Stimulated activated memory B cell treated with anti-CD40 and anti-IgM and Interleukin-4, amounts not matched to agents 10 μg/mL and 1 μg/mL and 100 μg/mL, for 72 hours (primary cell): ENCODE results near the gene THAP5.

Experiments used
- ATAC-seq: fragments of 150-1000 bp; cut with Tn5 transposase; 2 replicates; pipeline ENCODE4 v1.10.0; 2021
- H3K27ac Mint-ChIP-seq: one replicate; pipeline ENCODE4 v1.8.0; 2022; ENCODE audit warnings: mild to moderate bottlenecking, mixed read lengths
- H3K27me3 Mint-ChIP-seq: one replicate; pipeline ENCODE4 v1.8.0; 2022; ENCODE audit warnings: mixed read lengths
- H3K36me3 Mint-ChIP-seq: one replicate; pipeline ENCODE4 v1.8.0; 2022; ENCODE audit warnings: mixed read lengths
- H3K4me1 Mint-ChIP-seq: one replicate; pipeline ENCODE4 v1.8.0; 2022; ENCODE audit warnings: mixed read lengths
- H3K4me3 Mint-ChIP-seq: one replicate; pipeline ENCODE4 v1.8.0; 2022; ENCODE audit warnings: mild to moderate bottlenecking, moderate library complexity, mixed read lengths
- H3K9me3 Mint-ChIP-seq: one replicate; pipeline ENCODE4 v1.8.0; 2022; ENCODE audit warnings: mixed read lengths

THAP5 gene

GRCh38 chr7:108569381-108570145, at the start of gene THAP5, which contains the start of gene DNAJB9:
THAP5 (minus strand) TSS chr7:108569706; CDS start chr7:108569569, 137 bp downstream.
DNAJB9 (plus strand) TSS chr7:108569874; CDS start chr7:108571727, 1,853 bp downstream.
- peak; percentile 98 for ATAC-seq
- peak within 1 kb of the TSS; percentile 98 for H3K27ac Mint-ChIP-seq
- peak within 1 kb of the TSS; percentile 86 for H3K4me3 Mint-ChIP-seq
- H3K27me3 Mint-ChIP-seq, result no peaks in the 10 kb centered on the region
- no peaks in the 10 kb centered on the region for H3K9me3 Mint-ChIP-seq
- peaks cover 29% of the 10 kb centered on the region for H3K4me1 Mint-ChIP-seq
- peaks cover 18% of the 10 kb centered on the region for H3K36me3 Mint-ChIP-seq

- H3K4me3 Mint-ChIP-seq, result no peak overlapping the region
- H3K4me1 Mint-ChIP-seq, result no peaks in the 10 kb centered on the region
- H3K36me3 Mint-ChIP-seq, result no peaks in the 10 kb centered on the region
- no peak for ATAC-seq
- H3K27ac Mint-ChIP-seq, result no peak overlapping the region
- no peaks in the 10 kb centered on the region for H3K9me3 Mint-ChIP-seq
- no peaks in the 10 kb centered on the region for H3K27me3 Mint-ChIP-seq
These were observed 48.5 kb upstream of the THAP5 start for GRCh38 chr7:108618056-108618455.

- H3K36me3 Mint-ChIP-seq, result no peaks in the 10 kb centered on the region
- no peaks in the 10 kb centered on the region for H3K4me1 Mint-ChIP-seq
- no peaks in the 10 kb centered on the region for H3K27me3 Mint-ChIP-seq
- ATAC-seq, result no peak
- H3K4me3 Mint-ChIP-seq, result no peak overlapping the region
- no peaks in the 10 kb centered on the region for H3K9me3 Mint-ChIP-seq
- no peak overlapping the region for H3K27ac Mint-ChIP-seq
These were observed 45.4 kb upstream of the THAP5 start for GRCh38 chr7:108614896-108615295.

- Mint-ChIP-seq H3K4me1 (no peaks in the 10 kb centered on the region), H3K36me3 (no peaks in the 10 kb centered on the region), H3K4me3 (no peak overlapping the region), H3K27ac (no peak overlapping the region), H3K9me3 (no peaks in the 10 kb centered on the region), H3K27me3 (no peaks in the 10 kb centered on the region)
- no peak for ATAC-seq
These were observed 44.5 kb upstream of the THAP5 start for GRCh38 chr7:108613949-108614381.

GRCh38 chr7:108613147-108613948, 43.8 kb upstream of the THAP5 start:
- H3K4me3 Mint-ChIP-seq, result no peak overlapping the region
- no peak for ATAC-seq
- no peak overlapping the region for H3K27ac Mint-ChIP-seq
- no peaks in the 10 kb centered on the region for H3K9me3 Mint-ChIP-seq
- no peaks in the 10 kb centered on the region for H3K36me3 Mint-ChIP-seq
- H3K27me3 Mint-ChIP-seq, result no peaks in the 10 kb centered on the region
- H3K4me1 Mint-ChIP-seq, result no peaks in the 10 kb centered on the region

GRCh38 chr7:108611268-108611667, 41.8 kb upstream of the THAP5 start:
- no peaks in the 10 kb centered on the region for H3K27me3 Mint-ChIP-seq
- no peaks in the 10 kb centered on the region for H3K36me3 Mint-ChIP-seq
- no peaks in the 10 kb centered on the region for H3K4me1 Mint-ChIP-seq
- ATAC-seq, result no peak
- no peaks in the 10 kb centered on the region for H3K9me3 Mint-ChIP-seq
- no peak overlapping the region for H3K4me3 Mint-ChIP-seq
- no peak overlapping the region for H3K27ac Mint-ChIP-seq

GRCh38 chr7:108609643-108610042, 40.1 kb upstream of the THAP5 start:
- no peak for ATAC-seq
- Mint-ChIP-seq H3K4me1 (no peaks in the 10 kb centered on the region), H3K36me3 (no peaks in the 10 kb centered on the region), H3K27ac (no peak overlapping the region), H3K27me3 (no peaks in the 10 kb centered on the region), H3K4me3 (no peak overlapping the region), H3K9me3 (no peaks in the 10 kb centered on the region)

GRCh38 chr7:108605559-108606201, 36.2 kb upstream of the THAP5 start:
- no peaks in the 10 kb centered on the region for H3K4me1 Mint-ChIP-seq
- no peak overlapping the region for H3K27ac Mint-ChIP-seq
- no peaks in the 10 kb centered on the region for H3K9me3 Mint-ChIP-seq
- ATAC-seq, result no peak
- no peak overlapping the region for H3K4me3 Mint-ChIP-seq
- H3K27me3 Mint-ChIP-seq, result no peaks in the 10 kb centered on the region
- no peaks in the 10 kb centered on the region for H3K36me3 Mint-ChIP-seq

- Mint-ChIP-seq H3K27me3 (peaks cover 9% of the 10 kb centered on the region), H3K4me3 (no peak overlapping the region), H3K4me1 (no peaks in the 10 kb centered on the region), H3K27ac (no peak overlapping the region), H3K36me3 (no peaks in the 10 kb centered on the region), H3K9me3 (no peaks in the 10 kb centered on the region)
- ATAC-seq, result no peak
These were observed 35.0 kb upstream of the THAP5 start for GRCh38 chr7:108604307-108605077.

GRCh38 chr7:108603656-108604306, 34.3 kb upstream of the THAP5 start:
- Mint-ChIP-seq H3K4me1 (no peaks in the 10 kb centered on the region), H3K27ac (no peak overlapping the region), H3K4me3 (no peak overlapping the region), H3K36me3 (no peaks in the 10 kb centered on the region), H3K27me3 (peaks cover 16% of the 10 kb centered on the region), H3K9me3 (no peaks in the 10 kb centered on the region)
- ATAC-seq, result no peak

GRCh38 chr7:108600399-108600798, 30.9 kb upstream of the THAP5 start:
- no peaks in the 10 kb centered on the region for H3K4me1 Mint-ChIP-seq
- H3K9me3 Mint-ChIP-seq, result no peaks in the 10 kb centered on the region
- peaks cover 27% of the 10 kb centered on the region for H3K27me3 Mint-ChIP-seq
- H3K36me3 Mint-ChIP-seq, result no peaks in the 10 kb centered on the region
- H3K27ac Mint-ChIP-seq, result no peak overlapping the region
- no peak for ATAC-seq
- H3K4me3 Mint-ChIP-seq, result no peak overlapping the region

- Mint-ChIP-seq H3K36me3 (no peaks in the 10 kb centered on the region), H3K27me3 (peaks cover 35% of the 10 kb centered on the region), H3K4me3 (no peak overlapping the region), H3K27ac (no peak overlapping the region), H3K9me3 (no peaks in the 10 kb centered on the region), H3K4me1 (peaks cover 5% of the 10 kb centered on the region)
- no peak for ATAC-seq
These were observed 29.5 kb upstream of the THAP5 start for GRCh38 chr7:108598914-108599580.

- no peak for ATAC-seq
- Mint-ChIP-seq H3K27ac (no peak overlapping the region), H3K4me1 (peaks cover 5% of the 10 kb centered on the region), H3K27me3 (peaks cover 35% of the 10 kb centered on the region), H3K4me3 (no peak overlapping the region), H3K9me3 (no peaks in the 10 kb centered on the region), H3K36me3 (no peaks in the 10 kb centered on the region)
These were observed 28.6 kb upstream of the THAP5 start for GRCh38 chr7:108598153-108598552.

- peaks cover 5% of the 10 kb centered on the region for H3K4me1 Mint-ChIP-seq
- no peaks in the 10 kb centered on the region for H3K9me3 Mint-ChIP-seq
- peaks cover 35% of the 10 kb centered on the region for H3K27me3 Mint-ChIP-seq
- H3K36me3 Mint-ChIP-seq, result no peaks in the 10 kb centered on the region
- no peak for ATAC-seq
- no peak overlapping the region for H3K27ac Mint-ChIP-seq
- no peak overlapping the region for H3K4me3 Mint-ChIP-seq
These were observed 27.1 kb upstream of the THAP5 start for GRCh38 chr7:108596560-108596959.
